Right atrium auricular region (tissue), 2 donors: ENCODE data around the gene TNFAIP3. TPM values are rescaled to one million over a fixed set of nuclear protein-coding genes. Genes with fewer than 3 reads are reported as not detected.

Experiments
- DNase-seq: peaks from one replicate; pipeline ENCODE4 v3.0.0-alpha.2; 2019; ENCODE audit warnings: low spot score
- H3K27ac ChIP-seq, 2 donors: fragments of 200-600 bp; sonication (generic); 1 replicate in 1 of 2; 2 replicates in 1 of 2; pipeline ENCODE4 v1.5.1; 2016 to 2019
- H3K27me3 ChIP-seq, 2 donors: fragments of 200-600 bp; sonication (generic); one replicate each; pipeline versions ENCODE4 v1.5.1 to v1.6.0; 2017 to 2019
- H3K36me3 ChIP-seq: fragments of 200-600 bp; sonication (generic); one replicate; pipeline ENCODE4 v1.5.1; 2016
- H3K4me1 ChIP-seq, 2 donors: fragments of 200-600 bp; sonication (generic); one replicate each; pipeline versions ENCODE4 v1.5.1 to v1.6.0; 2017 to 2019
- H3K4me3 ChIP-seq, 2 donors: fragments of 200-600 bp; sonication (generic); 1 replicate in 1 of 2; 2 replicates in 1 of 2; pipeline ENCODE4 v1.5.1; 2017 to 2019; ENCODE audit warnings: mild to moderate bottlenecking in 1 of 2, moderate library complexity in 1 of 2
- H3K9me3 ChIP-seq, 2 donors: fragments of 200-600 bp; sonication (generic); one replicate each; pipeline ENCODE4 v1.5.1; 2019
- CTCF ChIP-seq, 2 donors: fragments of 200-600 bp; sonication (generic); IDR thresholded peaks; one replicate each; pipeline ENCODE4 v1.5.1; 2019; ENCODE audit warnings: antibody characterized with exemption in 2 of 2
- total RNA-seq, 2 donors: library from RNA; depleted of rRNA; stranded (reverse); fragments of >200 nt; gene quantifications; one replicate each; pipeline ENCODE4 v1.1.0, GENCODE V29; 2016

Gene TNFAIP3
- total RNA-seq, 2 donors from 2014 or later = 8.5 to 14.5 TPM

- DNase-seq = no peak
- H3K4me1 ChIP-seq = no peaks in the 10 kb centered on the region
- no peak overlapping the region for H3K4me3 ChIP-seq
- no peak for TF ChIP-seq CTCF (IDR thresholded peaks at IDR 0.05)
- no peak overlapping the region for H3K27ac ChIP-seq
- H3K27me3 ChIP-seq = no peaks in the 10 kb centered on the region
- no peaks in the 10 kb centered on the region for H3K36me3 ChIP-seq
- no peaks in the 10 kb centered on the region for H3K9me3 ChIP-seq
These were observed 38.0 kb downstream of the TNFAIP3 start for GRCh38 chr6:137904822-137905617.

- no peak for DNase-seq
- Histone ChIP-seq H3K27ac (no peak overlapping the region), H3K4me3 (no peak overlapping the region), H3K27me3 (no peaks in the 10 kb centered on the region), H3K9me3 (no peaks in the 10 kb centered on the region), H3K36me3 (no peaks in the 10 kb centered on the region), H3K4me1 (no peaks in the 10 kb centered on the region)
- no peak for TF ChIP-seq CTCF (IDR thresholded peaks at IDR 0.05)
These were observed 39.0 kb downstream of the TNFAIP3 start for GRCh38 chr6:137906020-137906472.

- no peaks in the 10 kb centered on the region for H3K27me3 ChIP-seq
- no peak for DNase-seq
- no peaks in the 10 kb centered on the region for H3K4me1 ChIP-seq
These were observed 40.1 kb downstream of the TNFAIP3 start for GRCh38 chr6:137907170-137907569.

GRCh38 chr6:137909533-137909932 is 42.5 kb downstream of the TNFAIP3 start:
- no peak overlapping the region for H3K4me3 ChIP-seq
- H3K27me3 ChIP-seq = no peaks in the 10 kb centered on the region
- TF ChIP-seq CTCF (IDR thresholded peaks at IDR 0.05) = no peak
- H3K4me1 ChIP-seq = no peaks in the 10 kb centered on the region
- H3K27ac ChIP-seq = no peak overlapping the region
- no peaks in the 10 kb centered on the region for H3K36me3 ChIP-seq
- no peak for DNase-seq
- H3K9me3 ChIP-seq = no peaks in the 10 kb centered on the region

More at GRCh38 chr6:137907170-137907569, 40.1 kb downstream of the TNFAIP3 start:
- no peaks in the 10 kb centered on the region for H3K9me3 ChIP-seq
- TF ChIP-seq CTCF (IDR thresholded peaks at IDR 0.05) = no peak
- H3K27ac ChIP-seq = no peak overlapping the region
- H3K4me3 ChIP-seq = no peak overlapping the region
- no peaks in the 10 kb centered on the region for H3K36me3 ChIP-seq

- Histone ChIP-seq H3K4me3 (no peak overlapping the region), H3K4me1 (no peaks in the 10 kb centered on the region), H3K27ac (no peak overlapping the region), H3K36me3 (no peaks in the 10 kb centered on the region), H3K9me3 (no peaks in the 10 kb centered on the region), H3K27me3 (no peaks in the 10 kb centered on the region)
- TF ChIP-seq CTCF (IDR thresholded peaks at IDR 0.05) = no peak
- DNase-seq = no peak
These were observed 43.4 kb downstream of the TNFAIP3 start for GRCh38 chr6:137910424-137910834.
